Middle frontal gyrus (tissue), 1 donor: Measurements from ENCODE around the gene TRAF4.

Source experiments
- DNase-seq: peaks from one replicate; pipeline ENCODE4 v3.0.0-alpha.2; 2015; ENCODE audit warnings: low spot score; ENCODE audit errors: extremely low spot score

TRAF4 gene

GRCh38 chr17:28747051-28747691 is 3.4 kb downstream of the TRAF4 start:
- DNase-seq, result peak; percentile 42

GRCh38 chr17:28747801-28748750 is 4.3 kb downstream of the TRAF4 start:
- no peak for DNase-seq

GRCh38 chr17:28748852-28749515 is 5.2 kb downstream of the TRAF4 start:
- DNase-seq, result no peak

GRCh38 chr17:28749516-28750177 is 5.8 kb downstream of the TRAF4 start:
- DNase-seq, result no peak

GRCh38 chr17:28750178-28751047 is 6.6 kb downstream of the TRAF4 start:
- DNase-seq, result peak; percentile 88

- DNase-seq, result no peak
These were observed 8.0 kb downstream of the TRAF4 start for GRCh38 chr17:28751600-28752366.

GRCh38 chr17:28755486-28755885 is 11.7 kb downstream of the TRAF4 start:
- no peak for DNase-seq

GRCh38 chr17:28756049-28756804 is 12.4 kb downstream of the TRAF4 start:
- DNase-seq, result no peak

- no peak for DNase-seq
These were observed 14.8 kb downstream of the TRAF4 start for GRCh38 chr17:28758411-28759121.

- no peak for DNase-seq
These were observed 15.6 kb downstream of the TRAF4 start for GRCh38 chr17:28759256-28759865.

GRCh38 chr17:28760601-28761562 is 17.1 kb downstream of the TRAF4 start:
- no peak for DNase-seq

GRCh38 chr17:28763137-28763799 is 19.5 kb downstream of the TRAF4 start:
- DNase-seq, result no peak

GRCh38 chr17:28763804-28764266 is 20.0 kb downstream of the TRAF4 start:
- no peak for DNase-seq

- no peak for DNase-seq
These were observed 21.2 kb downstream of the TRAF4 start for GRCh38 chr17:28765038-28765437.

GRCh38 chr17:28773736-28774135 is 29.9 kb downstream of the TRAF4 start:
- no peak for DNase-seq

- DNase-seq, result no peak
These were observed 30.4 kb downstream of the TRAF4 start for GRCh38 chr17:28774206-28774605.
